NT2/D1 (cell line): ENCODE results near the gene LRRC61.

ENCODE experiments used
- DNase-seq: peaks from one replicate; pipeline ENCODE4 v3.0.0-alpha.2; 2011; ENCODE audit warnings: low read depth, low spot score
- H3K27me3 ChIP-seq: 2 replicates; pipeline ENCODE4 v1.6.0; 2011; ENCODE audit warnings: mild to moderate bottlenecking; ENCODE audit not compliant: insufficient read length, insufficient read depth
- H3K36me3 ChIP-seq: 2 replicates; pipeline ENCODE4 v1.6.1; 2011; ENCODE audit warnings: mild to moderate bottlenecking, low read length, mixed read lengths; ENCODE audit not compliant: insufficient read depth, insufficient read length
- H3K4me1 ChIP-seq: 2 replicates; pipeline ENCODE4 v1.5.1; 2011; ENCODE audit not compliant: insufficient read depth, insufficient read length
- H3K4me3 ChIP-seq: 2 replicates; pipeline ENCODE4 v1.5.1; 2011; ENCODE audit warnings: low read depth; ENCODE audit not compliant: insufficient read length
- H3K9ac ChIP-seq: 2 replicates; pipeline ENCODE4 v1.6.0; 2011; ENCODE audit warnings: low read depth; ENCODE audit not compliant: insufficient read length
- H3K9me3 ChIP-seq: 2 replicates; pipeline ENCODE4 v1.5.1; 2011; ENCODE audit warnings: mild to moderate bottlenecking, low read length; ENCODE audit not compliant: insufficient read depth
- SUZ12 ChIP-seq: IDR thresholded peaks from 2 replicates; pipeline ENCODE4 v1.6.1; 2011; ENCODE audit not compliant: insufficient read length, insufficient read depth; ENCODE audit errors: extremely low read depth
- YY1 ChIP-seq: IDR thresholded peaks from 2 replicates; pipeline ENCODE4 v1.6.1; 2011; ENCODE audit not compliant: insufficient read length, insufficient read depth
- ZNF274 ChIP-seq: IDR thresholded peaks from 2 replicates; pipeline ENCODE4 v1.6.1; 2011; ENCODE audit warnings: mild to moderate bottlenecking, low read depth, low read length

LRRC61 gene

GRCh38 chr7:150361807-150362621, 38.9 kb downstream of the LRRC61 start:
- DNase-seq: no peak
- TF ChIP-seq ZNF274: no peak
- no peak for TF ChIP-seq SUZ12
- no peak for TF ChIP-seq YY1
- peaks cover 5% of the 10 kb centered on the region for H3K4me1 ChIP-seq

GRCh38 chr7:150363370-150363769, 40.2 kb downstream of the LRRC61 start:
- no peak for DNase-seq
- Histone ChIP-seq H3K27me3 (no peaks in the 10 kb centered on the region), H3K4me3 (no peak overlapping the region), H3K36me3 (no peaks in the 10 kb centered on the region), H3K9ac (no peak overlapping the region), H3K4me1 (peaks cover 5% of the 10 kb centered on the region), H3K9me3 (no peaks in the 10 kb centered on the region)
- TF ChIP-seq SUZ12: no peak
- TF ChIP-seq YY1: no peak
- TF ChIP-seq ZNF274: no peak

More at GRCh38 chr7:150361807-150362621, 38.9 kb downstream of the LRRC61 start:
- H3K36me3 ChIP-seq: no peaks in the 10 kb centered on the region
- H3K9ac ChIP-seq: no peak overlapping the region
- H3K27me3 ChIP-seq: no peaks in the 10 kb centered on the region
- no peak overlapping the region for H3K4me3 ChIP-seq
- H3K9me3 ChIP-seq: no peaks in the 10 kb centered on the region

- DNase-seq: no peak
- TF ChIP-seq YY1 (no peak), SUZ12 (no peak)
- H3K4me1 ChIP-seq: peaks cover 5% of the 10 kb centered on the region
- no peak overlapping the region for H3K9ac ChIP-seq
- no peak overlapping the region for H3K4me3 ChIP-seq
- no peaks in the 10 kb centered on the region for H3K27me3 ChIP-seq
- no peaks in the 10 kb centered on the region for H3K9me3 ChIP-seq
- H3K36me3 ChIP-seq: no peaks in the 10 kb centered on the region
These were observed 40.7 kb downstream of the LRRC61 start for GRCh38 chr7:150363872-150364271.

- H3K4me3 ChIP-seq: no peak overlapping the region
- no peaks in the 10 kb centered on the region for H3K27me3 ChIP-seq
- H3K4me1 ChIP-seq: peaks cover 5% of the 10 kb centered on the region
- TF ChIP-seq ZNF274 (no peak), SUZ12 (no peak), YY1 (no peak)
- H3K9ac ChIP-seq: no peak overlapping the region
- H3K9me3 ChIP-seq: no peaks in the 10 kb centered on the region
- peaks cover 8% of the 10 kb centered on the region for H3K36me3 ChIP-seq
- no peak for DNase-seq
These were observed 42.0 kb downstream of the LRRC61 start for GRCh38 chr7:150365194-150365593.

GRCh38 chr7:150365673-150366398, 42.7 kb downstream of the LRRC61 start:
- Histone ChIP-seq H3K27me3 (no peaks in the 10 kb centered on the region), H3K9ac (no peak overlapping the region), H3K36me3 (peaks cover 15% of the 10 kb centered on the region), H3K4me3 (no peak overlapping the region), H3K9me3 (no peaks in the 10 kb centered on the region), H3K4me1 (peaks cover 5% of the 10 kb centered on the region)
- no peak for DNase-seq
- no peak for TF ChIP-seq ZNF274
- TF ChIP-seq SUZ12: no peak
- TF ChIP-seq YY1: no peak

- Histone ChIP-seq H3K4me1 (peaks cover 7% of the 10 kb centered on the region), H3K4me3 (peak overlapping the region; percentile 77), H3K36me3 (peaks cover 33% of the 10 kb centered on the region), H3K9ac (peak overlapping the region; percentile 98), H3K9me3 (no peaks in the 10 kb centered on the region), H3K27me3 (no peaks in the 10 kb centered on the region)
- no peak for DNase-seq
- TF ChIP-seq SUZ12 (no peak), YY1 (no peak), ZNF274 (no peak)
These were observed 44.5 kb downstream of the LRRC61 start for GRCh38 chr7:150367677-150368095.
